ENCODE data around the gene GUCY2D. TPM values are rescaled to one million over a fixed set of nuclear protein-coding genes. Genes with fewer than 3 reads are reported as not detected.

GUCY2D gene
- total RNA-seq, 4 donors from 2014 or later, result 0.14 TPM; not detected in 3

DNA sequence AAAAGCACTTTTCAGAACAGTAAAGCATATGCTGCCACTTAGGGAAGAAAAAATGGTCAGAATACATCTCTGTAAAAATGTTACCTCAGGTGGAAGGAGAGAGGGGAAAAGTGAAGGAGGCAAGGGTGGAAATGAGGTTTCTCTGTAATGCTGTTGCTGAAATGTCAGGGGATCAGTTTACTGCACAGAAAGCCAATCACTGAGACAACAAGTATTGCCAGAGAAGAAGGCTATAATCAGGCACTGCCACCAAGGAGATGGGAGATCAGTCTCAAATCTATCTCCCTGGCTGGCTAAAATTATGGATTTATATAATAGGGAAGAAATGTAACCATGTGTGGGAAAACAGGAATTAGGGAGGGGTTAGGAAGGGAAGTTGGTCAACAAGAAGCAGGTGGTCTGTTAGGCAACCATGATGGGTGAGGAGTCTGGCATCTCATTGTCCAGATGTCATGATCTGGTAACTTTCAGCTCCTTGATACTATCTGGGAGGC is 27.7 kb upstream of the GUCY2D start:
- H3K36me3 ChIP-seq, result no peaks in the 10 kb centered on the region
- TF ChIP-seq POLR2A (IDR thresholded peaks at IDR 0.05), result no peak
- TF ChIP-seq, protein P1, sequence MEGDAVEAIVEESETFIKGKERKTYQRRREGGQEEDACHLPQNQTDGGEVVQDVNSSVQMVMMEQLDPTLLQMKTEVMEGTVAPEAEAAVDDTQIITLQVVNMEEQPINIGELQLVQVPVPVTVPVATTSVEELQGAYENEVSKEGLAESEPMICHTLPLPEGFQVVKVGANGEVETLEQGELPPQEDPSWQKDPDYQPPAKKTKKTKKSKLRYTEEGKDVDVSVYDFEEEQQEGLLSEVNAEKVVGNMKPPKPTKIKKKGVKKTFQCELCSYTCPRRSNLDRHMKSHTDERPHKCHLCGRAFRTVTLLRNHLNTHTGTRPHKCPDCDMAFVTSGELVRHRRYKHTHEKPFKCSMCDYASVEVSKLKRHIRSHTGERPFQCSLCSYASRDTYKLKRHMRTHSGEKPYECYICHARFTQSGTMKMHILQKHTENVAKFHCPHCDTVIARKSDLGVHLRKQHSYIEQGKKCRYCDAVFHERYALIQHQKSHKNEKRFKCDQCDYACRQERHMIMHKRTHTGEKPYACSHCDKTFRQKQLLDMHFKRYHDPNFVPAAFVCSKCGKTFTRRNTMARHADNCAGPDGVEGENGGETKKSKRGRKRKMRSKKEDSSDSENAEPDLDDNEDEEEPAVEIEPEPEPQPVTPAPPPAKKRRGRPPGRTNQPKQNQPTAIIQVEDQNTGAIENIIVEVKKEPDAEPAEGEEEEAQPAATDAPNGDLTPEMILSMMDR (IDR thresholded peaks at IDR 0.05), result no peak
- no peak for DNase-seq
- no peaks in the 10 kb centered on the region for H3K27me3 ChIP-seq
- intact Hi-C loops (cut with DNase I; ENCODE audit: low total_unique reads), result no loop called here
- no peaks in the 10 kb centered on the region for H3K4me1 ChIP-seq
- no peak overlapping the region for H3K27ac ChIP-seq
- H3K9me3 ChIP-seq, result no peaks in the 10 kb centered on the region
- no peak overlapping the region for H3K4me3 ChIP-seq

DNA sequence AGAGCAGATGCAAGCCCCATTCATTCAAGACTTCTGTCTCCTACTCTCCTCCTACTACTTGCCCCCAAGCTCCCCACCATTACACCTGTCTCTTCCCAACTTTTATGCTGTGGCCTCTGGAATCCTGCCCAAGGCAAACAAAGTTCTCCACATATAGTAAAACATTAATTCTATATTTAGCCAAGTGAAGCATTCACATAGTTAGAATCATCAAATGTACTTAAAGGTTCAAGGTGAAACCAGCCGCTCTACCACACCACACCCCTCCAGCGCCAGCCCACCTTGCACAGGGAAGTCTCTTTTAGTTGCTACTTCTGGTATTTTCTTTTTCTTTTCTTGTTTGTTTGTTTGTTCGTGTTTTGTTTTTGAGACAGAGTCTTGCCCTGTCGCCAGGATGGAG is 25.4 kb upstream of the GUCY2D start:
- Histone ChIP-seq H3K27me3 (no peaks in the 10 kb centered on the region), H3K9me3 (no peaks in the 10 kb centered on the region), H3K36me3 (no peaks in the 10 kb centered on the region), H3K4me3 (no peak overlapping the region), H3K27ac (no peak overlapping the region), H3K4me1 (no peaks in the 10 kb centered on the region)
- intact Hi-C loops (cut with DNase I; ENCODE audit: low total_unique reads), result no loop called here
- TF ChIP-seq, protein P1 (IDR thresholded peaks at IDR 0.05), result no peak
- TF ChIP-seq POLR2A (IDR thresholded peaks at IDR 0.05), result no peak
- no peak for DNase-seq

DNA sequence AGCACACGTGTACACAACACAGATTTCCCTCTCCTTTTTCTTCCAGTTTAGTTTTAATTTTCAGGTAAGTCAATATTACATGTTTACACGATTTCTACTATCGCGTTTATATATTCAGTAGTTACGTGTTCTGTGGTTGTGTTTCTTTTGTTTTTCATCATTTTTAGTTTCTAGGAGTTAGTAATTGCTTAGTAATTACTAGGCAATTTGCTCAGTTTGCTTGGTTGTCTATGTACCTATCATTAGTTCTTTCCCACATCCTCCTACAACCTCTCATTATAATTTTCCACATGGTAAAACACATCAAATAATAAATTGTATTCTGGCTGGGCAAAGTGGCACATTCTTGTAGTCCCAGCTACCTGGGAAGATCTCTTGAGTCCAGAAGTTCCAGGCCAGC is 24.6 kb upstream of the GUCY2D start:
- no peak for TF ChIP-seq POLR2A (IDR thresholded peaks at IDR 0.05)
- TF ChIP-seq, protein P1 (IDR thresholded peaks at IDR 0.05), result no peak
- no peak overlapping the region for H3K27ac ChIP-seq
- no peaks in the 10 kb centered on the region for H3K27me3 ChIP-seq
- H3K36me3 ChIP-seq, result no peaks in the 10 kb centered on the region
- intact Hi-C loops (cut with DNase I; ENCODE audit: low total_unique reads), result no loop called here
- no peaks in the 10 kb centered on the region for H3K4me1 ChIP-seq
- H3K4me3 ChIP-seq, result no peak overlapping the region
- DNase-seq, result no peak
- no peaks in the 10 kb centered on the region for H3K9me3 ChIP-seq

DNA sequence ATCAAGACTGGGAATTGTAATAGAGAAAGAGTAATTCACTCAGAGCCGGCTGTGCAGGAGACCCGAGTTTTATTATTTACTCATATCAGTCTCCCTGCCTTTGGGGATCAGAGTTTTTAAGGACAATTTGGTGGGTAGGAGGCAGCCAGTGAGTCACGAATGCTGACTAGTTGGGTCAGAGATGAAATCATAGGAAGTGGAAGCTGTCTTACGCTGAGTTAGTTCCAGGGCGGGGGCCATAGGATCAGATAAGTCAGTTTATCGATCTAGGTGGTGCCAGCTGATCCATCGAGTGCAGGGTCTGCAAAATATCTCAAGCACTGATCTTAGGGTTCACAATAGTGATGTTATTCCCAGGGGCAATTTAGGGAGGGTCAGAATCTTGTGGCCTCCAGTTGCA is 20.2 kb upstream of the GUCY2D start:
- intact Hi-C loops (cut with DNase I; ENCODE audit: low total_unique reads), result loop anchor here (10.0 kb wide), 1 partner anchor 117 kb away; no protein-coding TSS in a partner anchor
- no peak for DNase-seq

DNA sequence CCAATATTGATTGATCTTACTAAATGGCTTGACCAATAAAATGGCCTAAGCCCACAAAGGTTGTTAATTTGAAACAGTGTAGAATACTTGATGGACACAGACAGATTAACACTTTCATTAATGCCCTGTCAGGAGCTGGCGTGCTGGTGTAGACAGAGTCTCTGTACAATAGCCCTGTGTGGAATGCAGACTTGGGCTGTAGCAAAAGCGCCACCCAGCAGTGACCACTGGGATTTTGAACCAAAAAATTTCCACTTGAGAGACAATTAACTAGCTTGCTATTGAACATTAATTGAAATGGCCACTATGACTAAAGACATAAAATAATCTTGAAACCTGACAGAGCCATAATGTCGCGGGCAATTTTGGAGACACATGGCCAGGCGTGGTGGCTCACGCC is 19.7 kb upstream of the GUCY2D start:
- H3K36me3 ChIP-seq, result no peaks in the 10 kb centered on the region
- TF ChIP-seq POLR2A (IDR thresholded peaks at IDR 0.05), result no peak
- TF ChIP-seq, protein P1 (IDR thresholded peaks at IDR 0.05), result no peak
- intact Hi-C loops (cut with DNase I; ENCODE audit: low total_unique reads), result loop anchor here (10.0 kb wide), 1 partner anchor 118 kb away; no protein-coding TSS in a partner anchor
- no peaks in the 10 kb centered on the region for H3K9me3 ChIP-seq
- no peaks in the 10 kb centered on the region for H3K27me3 ChIP-seq
- no peak overlapping the region for H3K4me3 ChIP-seq
- H3K4me1 ChIP-seq, result no peaks in the 10 kb centered on the region
- no peak for DNase-seq
- H3K27ac ChIP-seq, result no peak overlapping the region

More for the DNA sequence above, 20.2 kb upstream of the GUCY2D start:
- no peak overlapping the region for H3K4me3 ChIP-seq
- no peaks in the 10 kb centered on the region for H3K36me3 ChIP-seq
- no peak overlapping the region for H3K27ac ChIP-seq
- H3K9me3 ChIP-seq, result no peaks in the 10 kb centered on the region
- TF ChIP-seq POLR2A (IDR thresholded peaks at IDR 0.05), result no peak
- TF ChIP-seq, protein P1 (IDR thresholded peaks at IDR 0.05), result no peak
- no peaks in the 10 kb centered on the region for H3K27me3 ChIP-seq
- no peaks in the 10 kb centered on the region for H3K4me1 ChIP-seq
